Measurements from ENCODE around the gene SCN1A. TPM values are rescaled to one million over a fixed set of nuclear protein-coding genes. Genes with fewer than 3 reads are reported as not detected.

Gene SCN1A
- polyA plus RNA-seq, 1 of the 3 experiments (the other 2 are of a cell fraction), result not detected

GRCh38 chr2:166092889-166093288, 34.9 kb downstream of the SCN1A start:
- no peak overlapping the region for H3K4me2 ChIP-seq
- TF ChIP-seq RXRA (IDR thresholded peaks at IDR 0.05; ENCODE audit: borderline replicate concordance, low read depth), result no peak
- no peak for TF ChIP-seq YY1 (IDR thresholded peaks at IDR 0.05; ENCODE audit: low read depth)
- TF ChIP-seq CHD2 (IDR thresholded peaks at IDR 0.05; ENCODE audit: low read length, partially characterized antibody), result no peak
- TF ChIP-seq MEF2A (IDR thresholded peaks at IDR 0.05; ENCODE audit: borderline replicate concordance, low read depth), result no peak
- TF ChIP-seq FOXM1 (IDR thresholded peaks at IDR 0.05; ENCODE audit: low read depth), result no peak
- POLR2A ChIA-PET, result no interaction called here
- no peaks in the 10 kb centered on the region for H3K79me2 ChIP-seq (ENCODE audit: insufficient read depth)
- no peaks in the 10 kb centered on the region for H3K36me3 ChIP-seq (replicated peaks in 1 of 2; ENCODE audit: control insufficient read depth in 1 of 2, insufficient read depth in 2 of 2, low read length in 1 of 2)
- H2AFZ ChIP-seq (ENCODE audit: low read depth), result no peak overlapping the region; the same call in 1 of the 2 replicates
- no peak overlapping the region for H3K4me3 ChIP-seq (ENCODE audit: low read depth in 2 of 2, low read length in 1 of 2)
- WGBS (ENCODE audit: low lambda C conversion rate), result 82% methylated on average over 3 of the region's 3 CpGs
- DNase-seq, result no peak
- no peak overlapping the region for H3K27ac ChIP-seq (ENCODE audit: low read depth in 2 of 2, low read length in 1 of 2)
- CTCF ChIA-PET, result interaction anchor here (4.2 kb wide), 1 partner anchor 34 kb away, joined by 15 read pairs; the partner anchor contains the start of gene SCN1A
- no peaks in the 10 kb centered on the region for H4K20me1 ChIP-seq (ENCODE audit: insufficient read depth)
- no peak overlapping the region for H3K9ac ChIP-seq
- no peaks in the 10 kb centered on the region for H3K9me3 ChIP-seq
- no peaks in the 10 kb centered on the region for H3K9me2 ChIP-seq
- no peaks in the 10 kb centered on the region for H3K27me3 ChIP-seq (ENCODE audit: insufficient read depth)
- no peaks in the 10 kb centered on the region for H3K4me1 ChIP-seq (ENCODE audit: control insufficient read depth in 1 of 2, insufficient read depth in 2 of 2, low read depth in 1 of 2, low read length in 1 of 2)
- H3F3A ChIP-seq (replicated peaks; ENCODE audit: insufficient read depth), result no peaks in the 10 kb centered on the region

- no peaks in the 10 kb centered on the region for H3F3A ChIP-seq (replicated peaks; ENCODE audit: insufficient read depth)
- 66% methylated on average over 3 of the region's 3 CpGs for WGBS (ENCODE audit: low lambda C conversion rate)
- H3K27me3 ChIP-seq (ENCODE audit: insufficient read depth), result no peaks in the 10 kb centered on the region
- ChIA-PET CTCF (interaction anchor here (1.0 to 4.2 kb wide), 2 partner anchors 15 to 36 kb away, joined by 4 to 15 read pairs; partner anchors contain the start of gene SCN1A), POLR2A (no interaction called here)
- no peaks in the 10 kb centered on the region for H3K79me2 ChIP-seq (ENCODE audit: insufficient read depth)
- TF ChIP-seq JUND (IDR thresholded peaks at IDR 0.05) (no peak), REST (IDR thresholded peaks at IDR 0.05; ENCODE audit: low read depth, low read length) (no peak), MAX (IDR thresholded peaks at IDR 0.05; ENCODE audit: low read depth) (no peak), GABPA (IDR thresholded peaks at IDR 0.05; ENCODE audit: low read depth) (no peak), FOXM1 (IDR thresholded peaks at IDR 0.05; ENCODE audit: low read depth) (no peak), EP300 (IDR thresholded peaks at IDR 0.05; ENCODE audit: borderline replicate concordance in 1 of 2, low read depth in 1 of 2, low read length in 1 of 2) (no peak), USF1 (IDR thresholded peaks at IDR 0.05; ENCODE audit: borderline replicate concordance, low read depth) (no peak), ZBTB33 (IDR thresholded peaks at IDR 0.05; ENCODE audit: borderline replicate concordance, low read depth) (no peak), RAD21 (IDR thresholded peaks at IDR 0.05; ENCODE audit: low read length) (no peak), RFX5 (IDR thresholded peaks at IDR 0.05; ENCODE audit: low read length) (no peak)
- no peaks in the 10 kb centered on the region for H3K9me2 ChIP-seq
- no peaks in the 10 kb centered on the region for H4K20me1 ChIP-seq (ENCODE audit: insufficient read depth)
- no peak overlapping the region for H3K9ac ChIP-seq
- H3K4me2 ChIP-seq, result no peak overlapping the region
- no peak overlapping the region for H3K27ac ChIP-seq (ENCODE audit: low read depth in 2 of 2, low read length in 1 of 2)
- no peak overlapping the region for H3K4me3 ChIP-seq (ENCODE audit: low read depth in 2 of 2, low read length in 1 of 2)
- no peak overlapping the region for H2AFZ ChIP-seq (ENCODE audit: low read depth)
- no peaks in the 10 kb centered on the region for H3K4me1 ChIP-seq (ENCODE audit: control insufficient read depth in 1 of 2, insufficient read depth in 2 of 2, low read depth in 1 of 2, low read length in 1 of 2)
- no peak for DNase-seq
- no peaks in the 10 kb centered on the region for H3K9me3 ChIP-seq
- H3K36me3 ChIP-seq (replicated peaks in 1 of 2; ENCODE audit: control insufficient read depth in 1 of 2, insufficient read depth in 2 of 2, low read length in 1 of 2), result no peaks in the 10 kb centered on the region
These were observed 36.4 kb downstream of the SCN1A start for GRCh38 chr2:166091439-166091838.

All from SK-N-SH (cell line).